Ureter (tissue), 1 donor: ENCODE data around the gene CDH13. TPM values are rescaled to one million over a fixed set of nuclear protein-coding genes. Genes with fewer than 3 reads are reported as not detected.
"Not testable (repeated sequence)": the region's sequence is repeated elsewhere in the genome, so short reads cannot be mapped to it uniquely, and the experiment has no call there.

Source experiments
- DNase-seq: peaks from one replicate; pipeline ENCODE4 v3.0.0-alpha.2; 2020; ENCODE audit warnings: low spot score
- total RNA-seq: library from RNA; stranded (reverse); gene quantifications from one replicate; pipeline ENCODE4 v1.2.4, GENCODE V29; 2023
- donor health status: DM: yes; HTN: yes; CAD: no.

CDH13 gene
- total RNA-seq, 1 donor from 2014 or later: 5.9 TPM

DNA sequence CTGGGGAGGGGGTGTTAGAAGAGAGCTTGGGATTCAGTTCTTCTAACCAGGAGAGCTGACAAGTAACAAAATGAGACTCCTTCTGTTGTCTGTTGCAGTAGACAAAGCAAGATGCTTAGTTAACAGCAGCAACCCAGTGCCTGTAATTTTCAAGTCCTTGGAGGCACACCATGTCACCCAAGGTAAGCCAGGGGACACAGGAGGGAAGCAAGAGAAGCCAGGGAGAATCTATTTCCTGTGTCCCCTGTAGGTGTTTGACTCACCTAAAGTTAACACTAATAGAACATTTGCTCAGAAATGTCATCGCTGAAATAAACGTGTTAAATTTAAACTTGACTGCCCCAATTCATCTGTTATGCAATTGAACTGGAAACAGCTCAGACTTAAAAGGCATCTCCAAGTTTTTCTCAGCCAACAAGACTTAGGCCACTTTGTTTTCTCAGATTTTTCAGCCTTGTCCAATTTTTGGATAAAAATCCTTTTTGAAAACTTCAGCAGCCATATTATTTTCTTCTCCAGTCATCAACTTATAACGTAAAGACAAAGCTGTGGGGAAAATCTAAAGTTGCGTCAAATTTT is 257.6 kb downstream of the CDH13 start:
- DNase-seq: no peak

DNA sequence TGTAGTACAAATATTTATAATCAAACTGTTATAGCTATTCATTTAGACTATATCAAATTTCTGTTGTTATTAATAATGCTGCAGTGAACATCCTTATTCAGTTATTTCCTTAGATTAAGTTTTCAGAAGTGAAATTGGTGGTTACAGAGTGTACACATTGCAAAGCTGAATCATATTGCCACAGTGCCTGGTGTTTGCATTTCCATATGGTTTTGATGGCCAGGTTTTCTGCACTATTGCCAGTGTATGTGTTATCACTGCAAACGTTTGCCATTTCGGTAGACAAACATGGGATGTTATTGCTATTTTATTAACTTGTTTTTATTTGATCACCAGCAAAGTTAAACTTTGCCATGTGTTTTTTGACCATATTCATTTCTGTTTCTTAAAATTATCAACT is 259.4 kb downstream of the CDH13 start:
- no peak for DNase-seq

DNA sequence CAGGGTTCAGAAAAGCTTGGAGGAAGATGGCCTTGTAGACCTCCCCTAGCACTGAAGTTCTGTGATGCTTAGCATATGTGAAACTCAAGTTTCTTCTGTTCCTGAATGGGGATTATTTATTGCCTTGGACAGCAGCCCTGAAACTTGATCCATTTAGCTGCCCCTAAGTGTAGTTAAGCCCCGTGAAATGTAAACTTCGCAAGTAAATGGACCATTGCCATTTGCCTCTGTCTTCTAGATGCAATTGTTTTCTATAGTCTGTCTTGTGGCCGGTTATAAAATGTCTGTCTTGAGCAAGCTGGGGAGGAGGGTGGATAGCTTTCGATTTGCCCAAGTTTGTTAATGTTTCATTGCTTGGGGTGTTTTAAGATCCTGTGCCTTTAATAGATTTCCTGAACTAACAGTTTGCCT is 261.8 kb downstream of the CDH13 start:
- no peak for DNase-seq

DNA sequence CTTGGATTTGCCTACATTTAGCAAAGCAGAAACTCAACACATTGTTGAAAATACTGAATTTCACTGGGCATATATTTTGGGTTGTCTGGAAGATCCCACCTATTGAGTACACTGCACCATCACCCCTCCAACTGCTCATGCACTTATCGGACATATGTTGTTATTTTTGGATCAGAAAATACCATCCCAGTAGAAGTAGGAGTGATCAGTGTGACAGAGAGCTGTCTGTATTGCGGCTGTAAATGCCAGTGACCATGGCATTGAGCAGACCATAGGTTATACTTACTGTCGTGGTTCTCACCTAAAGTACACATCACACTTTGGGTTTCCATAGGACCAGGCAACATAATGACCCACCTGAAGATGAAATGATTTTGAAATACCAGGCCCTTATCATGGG is 264.7 kb downstream of the CDH13 start:
- DNase-seq: no peak

DNA sequence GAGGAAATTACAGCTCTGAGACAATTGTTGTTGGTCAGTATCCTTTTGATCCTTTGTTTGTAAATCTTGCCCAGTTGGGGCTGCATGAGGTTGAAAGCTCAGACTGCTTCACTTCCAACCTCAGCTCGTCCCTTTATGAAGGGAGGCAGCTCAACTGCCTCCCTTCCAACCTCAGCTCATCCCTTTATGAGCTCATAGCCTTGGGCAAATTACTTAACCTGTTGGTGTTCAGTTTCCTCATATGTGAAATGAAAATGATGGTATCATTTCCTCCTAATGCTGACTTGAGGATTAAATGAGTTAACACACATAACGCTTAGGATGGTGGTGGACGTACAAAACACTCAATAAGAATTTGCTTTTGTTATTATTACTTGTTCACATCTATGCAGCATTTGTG is 265.1 kb downstream of the CDH13 start:
- DNase-seq: no peak

DNA sequence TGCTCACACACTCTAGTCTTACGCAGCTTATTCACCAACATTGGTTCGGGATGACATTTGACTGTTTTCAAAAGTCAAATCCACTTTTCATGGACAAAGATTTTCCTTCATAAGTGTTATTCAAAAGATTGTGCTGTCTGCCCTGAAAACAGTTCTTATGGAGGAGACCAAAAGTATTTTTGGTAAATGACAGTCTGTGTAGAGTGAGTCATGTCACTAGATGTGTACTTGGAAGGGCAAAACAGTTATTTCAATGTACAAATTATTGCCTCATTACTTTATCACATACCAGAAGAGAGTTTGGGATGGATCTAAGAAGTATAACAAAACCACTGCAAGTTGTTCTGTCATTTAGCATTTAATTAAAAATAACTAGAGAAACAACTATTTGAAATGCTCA is 265.6 kb downstream of the CDH13 start:
- DNase-seq: no peak

DNA sequence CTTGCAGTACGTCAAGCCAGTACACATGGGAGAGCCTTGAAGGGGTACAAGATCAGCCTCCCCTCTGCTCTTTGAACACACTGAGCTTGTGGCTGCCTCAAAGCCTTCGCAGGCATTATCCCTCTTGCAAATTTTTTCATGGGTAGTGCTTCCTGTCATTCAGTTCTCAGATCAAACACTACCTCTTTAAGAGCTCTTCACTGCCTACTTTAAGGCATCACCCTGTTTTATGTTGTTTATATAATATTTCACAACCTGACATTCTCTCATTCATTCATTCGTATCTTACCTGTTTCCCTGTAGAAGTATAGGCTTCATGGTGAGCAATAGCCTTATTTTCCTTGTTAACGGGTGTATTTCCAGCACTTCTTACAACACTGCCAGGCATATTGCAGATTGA is 269.1 kb downstream of the CDH13 start:
- DNase-seq: no peak

DNA sequence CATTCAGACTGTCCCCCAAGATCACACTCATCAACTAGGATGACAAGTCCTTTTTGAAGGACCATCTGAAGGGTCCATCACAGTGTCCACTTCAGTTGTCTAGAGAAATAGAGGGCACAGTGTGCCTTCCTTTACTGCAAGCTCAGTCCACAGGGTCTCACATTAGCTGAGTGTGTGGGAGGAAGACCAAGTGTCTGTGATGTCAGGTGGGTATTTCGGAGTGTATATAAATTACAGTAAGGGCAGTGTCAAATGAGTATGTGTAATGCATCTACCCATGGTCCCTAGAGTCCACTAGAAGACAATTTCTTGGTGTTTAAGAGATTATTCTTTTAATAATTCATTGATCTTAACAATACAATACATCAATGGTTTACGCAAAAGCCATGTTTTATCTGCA is 272.2 kb downstream of the CDH13 start:
- DNase-seq: no peak

DNA sequence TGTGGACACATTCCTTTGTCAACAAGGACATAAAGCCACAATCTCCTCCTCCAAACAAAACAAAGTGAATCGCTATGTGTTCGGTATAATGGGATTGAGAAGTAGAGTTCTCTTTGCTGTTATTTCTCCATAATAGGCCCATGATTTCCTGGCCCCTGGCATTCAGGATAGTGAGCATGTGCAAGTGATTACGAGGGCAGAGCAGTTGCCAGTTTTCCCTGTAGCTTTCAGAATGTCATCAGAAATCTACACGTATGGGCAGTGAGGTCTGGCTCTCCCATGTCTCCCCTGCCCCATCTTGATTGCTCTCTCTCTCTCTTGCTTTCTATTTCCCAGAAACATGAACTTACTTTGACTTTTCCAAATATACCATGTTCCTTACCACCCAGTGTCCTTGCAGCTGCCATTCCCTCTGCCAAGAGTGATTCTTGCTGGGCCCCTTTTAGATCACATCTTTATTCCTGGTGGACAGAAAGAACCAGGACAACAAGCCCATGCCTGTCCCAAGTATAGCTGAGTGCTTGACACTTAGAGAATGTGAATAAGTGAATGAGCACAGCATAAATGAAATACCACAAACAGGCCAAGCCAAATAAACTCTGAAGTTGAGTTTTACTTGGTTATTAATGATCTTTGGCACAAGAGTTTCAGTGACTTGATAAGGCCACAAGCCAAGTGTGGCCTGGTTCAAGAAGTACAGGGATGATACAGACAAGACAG is 273.1 kb downstream of the CDH13 start:
- no peak for DNase-seq

DNA sequence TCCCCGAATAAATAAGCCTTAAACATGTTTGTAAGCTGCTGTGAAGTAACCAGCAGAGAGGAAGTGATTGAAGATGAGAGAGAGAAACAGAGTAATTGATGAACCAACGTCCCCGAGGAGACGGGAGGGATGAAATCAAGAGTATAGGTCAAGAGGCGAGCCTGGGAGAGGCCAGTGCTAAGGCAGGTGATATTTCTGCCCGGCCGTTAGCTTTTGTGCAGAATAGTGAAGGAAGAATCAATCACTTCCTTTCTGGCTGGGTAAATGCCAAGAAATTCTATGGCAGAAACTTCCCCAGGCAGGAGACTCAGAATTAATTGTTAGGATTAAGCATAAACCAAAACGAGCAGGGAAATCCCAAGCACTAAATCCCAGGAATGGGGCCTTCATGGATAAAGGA is 273.8 kb downstream of the CDH13 start:
- DNase-seq: no peak

DNA sequence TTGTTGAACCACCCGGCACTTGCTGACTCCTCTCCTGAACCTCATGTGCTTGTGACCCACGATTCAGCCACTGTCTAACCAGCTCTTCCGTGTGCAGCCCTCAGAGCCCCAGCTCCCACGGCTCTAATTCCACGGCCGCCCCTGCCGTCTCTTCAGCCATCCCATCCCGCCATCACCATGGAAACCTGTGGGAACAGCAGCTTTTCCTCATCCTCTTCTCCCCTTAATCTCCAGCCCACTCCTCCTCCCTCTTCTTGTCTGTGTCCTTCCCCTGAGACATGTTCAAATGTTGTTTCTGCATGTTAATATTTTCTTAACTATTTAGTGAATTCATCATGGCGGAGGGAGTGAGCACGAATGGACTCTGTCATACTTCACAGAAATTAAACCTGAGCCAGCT is 285.2 kb downstream of the CDH13 start:
- no peak for DNase-seq

DNA sequence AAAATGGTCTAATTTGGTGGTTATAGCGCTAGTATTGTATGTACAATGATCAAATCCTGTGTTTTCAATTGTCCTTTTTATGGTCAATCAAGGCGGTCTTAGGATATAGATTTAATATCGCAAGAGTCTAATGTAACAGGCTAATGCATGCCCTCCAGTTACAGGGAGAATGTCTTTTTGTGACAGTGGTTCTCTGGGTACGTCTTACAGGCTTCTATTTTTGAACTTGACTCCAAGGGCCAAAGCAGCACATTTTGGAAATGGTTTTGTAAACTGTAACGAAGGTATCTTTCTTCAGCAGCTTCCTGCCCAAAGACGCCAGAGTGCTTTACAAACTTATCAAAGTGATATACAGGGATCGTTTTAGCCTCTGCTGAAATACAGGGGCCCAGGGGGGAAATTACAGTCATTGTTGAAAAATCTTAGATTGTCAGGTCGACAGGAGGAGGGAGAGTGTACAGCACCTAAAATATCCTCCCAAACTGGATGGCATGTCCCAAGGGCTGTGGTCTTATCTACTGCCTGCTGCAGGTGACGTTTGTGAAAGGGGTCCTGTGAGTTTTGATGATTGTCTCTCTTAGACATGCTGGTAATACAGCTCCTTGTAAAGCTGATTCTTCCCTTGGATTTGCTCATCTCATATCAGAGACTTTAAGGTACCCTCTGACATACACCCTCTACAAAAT is 288.5 kb downstream of the CDH13 start:
- no peak for DNase-seq

DNA sequence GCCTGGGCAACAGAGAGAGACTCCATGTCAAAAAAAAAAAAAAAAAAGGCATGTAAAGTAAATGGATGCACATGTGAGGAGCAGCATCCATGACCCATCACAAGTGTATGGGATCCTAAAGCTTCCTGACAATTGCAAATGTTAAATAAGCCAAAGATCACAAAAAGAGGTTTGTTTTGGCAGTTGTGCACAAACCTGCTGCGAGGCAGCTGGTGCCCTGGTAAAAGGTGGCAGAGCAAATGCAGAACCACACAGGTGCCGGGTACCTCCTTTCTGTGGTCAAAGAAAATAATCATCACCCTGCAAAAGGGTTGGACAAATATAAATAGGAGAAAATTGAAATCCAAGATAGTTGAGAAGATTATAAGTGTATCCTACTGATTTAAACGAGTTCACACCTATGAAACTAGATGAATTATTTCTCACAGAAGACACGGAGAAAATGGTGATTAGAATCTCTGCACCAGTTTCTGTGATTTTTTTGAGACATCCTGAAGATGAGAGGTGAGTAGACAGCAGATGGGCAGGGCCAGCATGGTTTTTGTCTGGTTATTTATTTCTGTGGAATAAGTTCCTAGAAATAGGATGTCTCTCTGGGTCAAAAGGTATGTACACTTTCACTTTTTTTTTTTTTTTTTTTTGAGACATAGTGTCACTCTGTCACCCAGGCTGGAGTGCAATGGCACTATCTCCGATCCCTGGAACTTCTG is 291.3 kb downstream of the CDH13 start:
- DNase-seq: no peak

DNA sequence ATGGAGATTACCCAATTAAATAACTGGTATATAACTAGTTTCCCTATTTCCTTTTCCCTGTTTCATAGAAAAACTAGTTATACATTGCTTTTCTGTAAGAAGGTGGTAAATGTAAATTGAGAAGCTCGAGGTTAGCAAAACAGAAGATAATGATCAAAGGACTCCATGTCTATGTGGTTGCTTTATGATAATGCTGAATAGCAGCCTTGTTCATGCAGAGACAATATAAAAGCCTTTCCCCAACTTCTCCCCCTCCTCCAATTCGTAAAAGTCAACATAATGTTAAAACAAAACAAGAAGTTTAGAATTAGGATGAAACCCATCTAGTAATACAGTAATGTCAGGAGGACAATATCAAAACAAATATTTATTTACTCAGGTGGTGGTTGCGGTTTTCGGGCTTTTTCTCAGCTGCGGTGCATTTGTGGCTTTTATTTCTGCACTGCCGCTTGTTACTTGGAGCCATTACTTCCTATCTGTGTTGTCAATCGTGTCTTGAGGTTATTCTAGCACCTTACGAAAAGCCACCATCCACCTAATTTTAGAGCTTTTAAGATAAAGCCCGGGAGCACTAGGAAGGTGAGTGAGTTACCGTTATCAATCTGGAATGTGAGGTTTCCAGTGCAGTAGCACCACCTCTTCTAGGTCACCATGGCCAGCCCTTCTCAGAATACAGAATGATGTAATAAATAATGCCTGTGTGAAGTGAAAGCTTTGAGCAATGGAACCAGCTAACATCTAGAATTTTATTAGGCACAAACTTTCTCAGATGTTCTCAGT is 297.5 kb downstream of the CDH13 start:
- no peak for DNase-seq

DNA sequence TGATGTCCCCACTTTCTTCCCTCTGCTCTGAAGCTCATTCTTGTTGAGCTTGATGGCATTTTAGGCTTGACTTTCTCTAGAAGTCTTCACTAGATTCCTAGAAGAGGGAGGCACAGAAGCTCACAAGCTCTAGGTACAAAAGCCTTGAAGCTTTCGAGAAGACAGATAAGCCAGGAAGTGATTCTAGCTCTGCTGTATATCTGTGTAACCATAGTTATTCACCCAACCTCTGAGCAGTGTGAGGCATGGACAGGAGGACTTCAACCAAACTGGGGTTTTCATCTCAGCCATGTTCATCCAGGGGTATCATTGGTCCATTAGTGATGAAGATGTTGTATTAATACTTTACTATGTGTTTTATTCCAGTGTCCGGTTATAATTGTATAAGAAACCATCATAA is 299.7 kb downstream of the CDH13 start:
- no peak for DNase-seq

DNA sequence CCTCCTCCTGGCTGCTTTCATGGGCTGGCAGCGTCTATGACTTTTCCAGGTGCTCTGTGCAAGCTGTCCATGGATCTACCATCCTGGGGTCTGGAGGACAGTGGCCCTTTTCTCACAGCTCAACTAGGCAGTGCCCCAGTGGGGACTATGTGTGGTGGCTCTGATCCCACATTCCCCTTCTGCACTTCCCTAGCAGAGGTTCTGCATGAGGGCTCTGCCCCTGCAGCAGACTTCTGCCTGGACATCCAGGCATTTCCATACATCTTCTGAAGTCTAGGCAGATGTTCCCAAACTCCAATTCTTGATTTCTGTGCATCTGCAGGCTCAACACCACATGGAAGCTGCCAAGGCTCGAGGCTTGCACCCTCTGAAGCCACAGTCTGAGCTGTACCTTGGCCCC is 307.2 kb downstream of the CDH13 start:
- DNase-seq: not testable (repeated sequence)

DNA sequence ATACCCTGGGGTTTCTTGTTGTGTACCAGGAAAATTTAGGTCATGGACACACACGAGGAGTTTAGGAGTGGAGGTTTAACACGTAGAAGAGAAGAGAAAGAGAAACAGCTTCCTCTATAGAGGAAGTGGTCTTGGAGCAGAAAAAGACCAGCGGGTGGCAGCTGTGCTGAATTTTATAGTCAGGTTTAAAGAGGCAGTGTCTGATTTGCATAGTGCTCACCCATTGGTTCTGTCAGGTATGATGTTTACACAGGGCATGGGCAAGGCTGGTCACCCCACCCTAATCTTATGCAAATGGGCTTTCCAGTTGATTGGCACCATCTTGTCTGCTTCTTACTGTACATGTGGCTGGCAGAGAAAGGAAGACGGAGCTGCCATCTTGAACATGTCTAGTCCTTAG is 309.0 kb downstream of the CDH13 start:
- DNase-seq: no peak

DNA sequence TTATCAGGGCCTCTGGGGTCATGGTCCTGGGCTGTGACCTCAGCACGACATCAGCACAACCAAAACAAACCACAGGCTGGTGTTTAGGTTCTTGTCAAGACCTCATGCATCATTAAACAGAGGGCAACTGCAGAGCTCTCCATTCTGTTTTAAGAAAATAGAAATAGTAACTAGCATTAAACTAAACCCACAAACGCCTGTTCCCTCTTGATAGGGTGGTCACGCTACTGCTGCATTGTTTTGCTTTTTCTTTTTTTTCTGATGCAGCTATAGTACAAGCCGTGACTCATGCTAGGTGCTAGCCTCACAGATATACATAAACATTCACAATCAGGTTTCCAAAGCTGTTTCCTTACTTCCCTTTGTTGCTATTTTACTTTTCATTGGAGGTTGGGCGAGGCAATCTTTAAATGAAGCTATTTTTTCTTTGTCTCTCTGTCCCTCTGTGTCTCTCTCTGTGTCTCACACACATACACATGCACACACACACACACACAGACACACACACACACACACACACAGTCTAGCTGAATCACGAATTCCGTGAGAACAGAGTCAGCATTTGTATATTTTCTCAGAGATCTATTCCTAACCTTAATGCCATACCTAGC is 310.3 kb downstream of the CDH13 start:
- no peak for DNase-seq

DNA sequence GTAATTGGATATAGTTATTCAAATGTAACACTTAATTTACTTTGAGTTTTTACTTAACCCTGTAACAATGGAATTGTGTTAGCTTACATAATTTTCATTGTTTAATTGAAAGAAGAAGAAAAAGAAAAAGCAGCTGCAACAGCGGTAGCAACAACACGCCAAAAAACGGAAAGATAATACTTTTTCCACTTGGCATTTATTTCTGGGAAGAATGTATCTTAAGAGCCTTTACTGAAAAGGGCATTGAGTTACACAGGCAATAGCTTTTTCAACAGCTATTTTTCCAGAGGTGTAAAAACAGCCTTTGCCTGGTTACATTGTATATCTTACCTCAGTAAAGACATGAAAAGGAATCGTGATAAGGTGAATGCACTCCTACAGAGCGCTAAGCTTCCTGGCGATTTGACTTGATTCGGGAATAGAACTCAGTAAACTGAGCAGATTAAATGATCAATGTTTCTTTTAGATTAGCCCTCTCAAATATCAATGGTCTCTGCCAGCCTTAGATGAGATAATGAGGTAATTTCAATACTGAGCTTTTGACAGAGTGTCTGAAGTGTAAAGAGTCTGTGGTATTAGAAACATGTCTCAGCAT is 311.3 kb downstream of the CDH13 start:
- DNase-seq: no peak

DNA sequence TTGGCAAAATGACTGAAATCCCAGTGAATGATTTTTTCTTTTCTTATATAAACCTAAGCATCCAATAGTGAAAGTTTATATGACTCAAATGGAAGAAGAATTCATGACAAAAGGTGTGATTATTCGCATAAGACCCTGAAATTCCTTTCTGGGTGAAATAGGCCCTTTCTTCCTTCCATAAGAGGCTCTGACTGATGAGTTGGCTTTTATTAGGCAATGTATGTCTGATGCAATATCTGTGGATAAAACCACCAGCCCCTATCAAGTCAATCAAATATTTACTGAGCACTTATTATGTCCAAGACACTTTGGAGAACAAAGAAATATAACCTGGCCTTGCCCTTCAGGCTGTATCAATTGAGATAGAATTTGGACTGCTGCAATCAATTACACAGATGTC is 316.6 kb downstream of the CDH13 start:
- DNase-seq: no peak
